ENCODE data around the gene RTKN.
"Not testable (repeated sequence)": the region's sequence is repeated elsewhere in the genome, so short reads cannot be mapped to it uniquely, and the experiment has no call there.

The RTKN gene, protein sequence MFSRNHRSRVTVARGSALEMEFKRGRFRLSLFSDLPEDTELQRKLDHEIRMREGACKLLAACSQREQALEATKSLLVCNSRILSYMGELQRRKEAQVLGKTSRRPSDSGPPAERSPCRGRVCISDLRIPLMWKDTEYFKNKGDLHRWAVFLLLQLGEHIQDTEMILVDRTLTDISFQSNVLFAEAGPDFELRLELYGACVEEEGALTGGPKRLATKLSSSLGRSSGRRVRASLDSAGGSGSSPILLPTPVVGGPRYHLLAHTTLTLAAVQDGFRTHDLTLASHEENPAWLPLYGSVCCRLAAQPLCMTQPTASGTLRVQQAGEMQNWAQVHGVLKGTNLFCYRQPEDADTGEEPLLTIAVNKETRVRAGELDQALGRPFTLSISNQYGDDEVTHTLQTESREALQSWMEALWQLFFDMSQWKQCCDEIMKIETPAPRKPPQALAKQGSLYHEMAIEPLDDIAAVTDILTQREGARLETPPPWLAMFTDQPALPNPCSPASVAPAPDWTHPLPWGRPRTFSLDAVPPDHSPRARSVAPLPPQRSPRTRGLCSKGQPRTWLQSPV

DNA sequence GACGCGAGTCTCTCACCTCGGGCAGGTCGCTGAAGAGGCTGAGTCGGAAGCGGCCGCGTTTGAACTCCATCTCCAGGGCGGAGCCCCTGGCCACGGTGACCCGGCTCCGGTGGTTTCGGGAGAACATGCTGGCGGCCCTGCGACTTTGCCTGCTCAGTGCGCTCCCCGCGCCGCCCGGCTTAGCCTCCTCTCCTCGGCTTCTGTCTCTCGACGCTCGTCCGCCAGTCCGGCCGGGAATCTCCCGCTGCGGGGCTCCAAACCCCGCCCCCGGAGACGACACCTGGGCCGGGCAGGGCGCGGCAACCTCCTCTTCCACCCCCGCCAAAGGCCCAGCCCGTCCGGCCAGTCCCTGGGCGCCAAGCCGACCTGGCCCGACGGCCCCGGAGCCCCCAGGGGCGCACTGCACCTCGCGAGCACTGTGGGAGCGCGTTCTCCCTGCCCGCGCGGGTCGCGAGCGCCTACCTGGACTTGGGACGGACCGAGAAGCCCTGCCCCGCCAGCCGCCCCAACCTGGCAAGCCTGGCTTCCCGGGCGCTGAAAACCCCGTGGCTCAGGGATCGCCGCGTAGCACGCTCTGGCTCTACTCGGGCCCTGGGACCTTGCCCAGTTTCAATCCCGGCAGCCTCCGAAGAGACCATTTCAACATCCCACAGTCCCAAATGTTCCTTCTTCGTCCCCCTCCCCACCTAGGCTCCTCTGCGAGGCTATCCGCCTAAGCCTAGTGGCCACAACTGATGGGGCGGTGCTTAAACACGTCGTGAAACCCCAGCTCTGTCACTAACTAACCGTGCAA is at the start of gene RTKN:
TSS of gene RTKN (minus strand) at position 248 of the 793 bp plus-strand sequence. CDS start at position 127, 121 bp downstream.
- Mint-ChIP-seq H3K36me3 (ENCODE audit: low read depth) (no peaks in the 10 kb centered on the region), H3K4me3 (peak within 1 kb of the TSS; percentile 67), H3K9me3 (no peaks in the 10 kb centered on the region), H3K4me1 (peaks cover 22% of the 10 kb centered on the region), H3K27ac (no peak within 1 kb of the TSS), H3K27me3 (peaks cover 43% of the 10 kb centered on the region)
- ATAC-seq (peak; percentile 40), DNase-seq (no peak)

DNA sequence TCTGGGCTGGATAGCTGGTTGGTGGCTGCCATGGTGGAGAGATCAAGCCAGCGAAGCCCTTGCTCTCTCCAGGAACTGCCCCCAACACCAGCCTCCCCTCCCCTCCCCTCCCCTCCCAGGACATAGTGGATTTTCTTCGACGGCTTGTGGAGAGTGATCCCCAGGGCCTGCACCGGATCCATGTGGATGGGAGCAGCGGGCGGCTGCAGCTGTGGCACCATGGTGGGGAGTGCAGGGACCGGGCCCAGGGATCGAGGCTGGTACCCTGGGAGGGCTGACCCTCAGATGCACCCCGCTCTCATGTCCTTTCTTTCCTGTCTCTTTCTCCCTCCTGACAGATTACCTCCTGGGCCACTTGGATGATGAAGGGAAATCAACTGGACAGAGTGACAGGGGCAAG is 48.2 kb upstream of the RTKN start:
- ATAC-seq (no peak), DNase-seq (no peak)
- H3K27me3 Mint-ChIP-seq = no peaks in the 10 kb centered on the region
- H3K9me3 Mint-ChIP-seq = no peaks in the 10 kb centered on the region
- peaks cover 2% of the 10 kb centered on the region for H3K4me1 Mint-ChIP-seq
- H3K36me3 Mint-ChIP-seq (ENCODE audit: low read depth) = peaks cover 16% of the 10 kb centered on the region
- no peak overlapping the region for H3K27ac Mint-ChIP-seq
- H3K4me3 Mint-ChIP-seq = no peak overlapping the region

DNA sequence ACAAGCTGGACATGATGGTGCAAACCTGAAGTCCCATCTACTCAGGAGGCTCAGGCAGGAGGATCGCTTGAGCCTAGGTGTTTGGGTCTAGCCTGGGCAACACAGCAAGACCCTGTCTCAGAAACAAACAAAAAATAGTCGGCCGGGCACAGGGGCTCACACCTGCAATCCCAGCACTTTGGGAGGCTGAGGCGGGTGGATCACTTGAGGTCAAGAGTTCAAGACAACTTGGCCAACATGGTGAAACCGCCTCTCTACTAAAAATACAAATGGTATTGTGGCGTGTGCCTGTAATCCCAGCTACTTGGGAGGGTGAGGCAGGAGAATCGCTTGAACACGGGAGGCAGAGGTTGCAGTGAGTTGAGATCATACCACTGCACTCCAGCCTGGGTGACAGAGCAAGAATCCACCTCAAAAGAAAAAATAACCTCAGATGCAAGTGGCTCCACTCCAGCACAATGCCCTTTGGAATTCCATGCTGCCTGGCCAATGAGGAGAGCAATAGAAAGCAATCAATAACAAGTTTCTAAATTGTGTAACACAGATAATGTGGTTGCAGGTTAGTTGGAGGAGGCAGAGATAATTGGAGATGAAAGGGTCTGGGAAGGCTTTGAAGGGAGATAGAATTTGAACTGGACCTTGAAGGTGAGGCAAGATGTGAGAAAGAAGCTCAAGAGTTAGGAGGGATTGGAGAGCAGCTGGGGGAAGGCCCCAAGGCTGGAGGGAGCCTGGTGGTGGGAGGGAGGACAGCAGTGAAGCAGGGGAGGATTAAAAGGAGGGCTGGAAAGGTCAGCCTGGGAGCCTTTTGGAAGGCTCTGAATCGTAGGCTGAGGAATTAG is 47.1 kb upstream of the RTKN start:
- ATAC-seq = no peak
- Mint-ChIP-seq H3K9me3 (no peaks in the 10 kb centered on the region), H3K4me3 (no peak overlapping the region), H3K36me3 (ENCODE audit: low read depth) (peaks cover 16% of the 10 kb centered on the region), H3K27ac (no peak overlapping the region), H3K4me1 (peaks cover 4% of the 10 kb centered on the region), H3K27me3 (no peaks in the 10 kb centered on the region)
- DNase-seq = no peak

DNA sequence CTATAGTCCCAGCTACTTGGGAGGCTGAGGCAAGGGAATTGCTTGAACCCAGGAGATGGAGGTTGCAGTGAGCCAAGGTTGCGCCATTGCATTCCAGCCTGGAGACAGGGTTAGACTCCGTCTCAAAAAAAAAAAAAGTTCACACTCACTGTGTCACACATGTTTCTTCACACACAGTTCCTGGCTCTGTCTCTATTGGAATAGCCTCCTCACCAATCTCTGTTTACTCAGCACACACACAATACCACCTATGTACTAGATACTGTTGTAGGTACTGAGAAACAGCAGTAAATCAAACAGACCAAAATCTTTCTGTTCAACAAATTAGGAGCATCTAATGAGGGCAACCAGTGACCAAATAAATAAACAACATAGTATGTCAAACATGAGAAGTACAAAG is 44.4 kb upstream of the RTKN start:
- no peak for ATAC-seq
- Mint-ChIP-seq H3K27ac (no peak overlapping the region), H3K9me3 (no peaks in the 10 kb centered on the region), H3K27me3 (no peaks in the 10 kb centered on the region), H3K4me1 (peaks cover 12% of the 10 kb centered on the region), H3K36me3 (ENCODE audit: low read depth) (peaks cover 16% of the 10 kb centered on the region), H3K4me3 (no peak overlapping the region)
- no peak for DNase-seq

DNA sequence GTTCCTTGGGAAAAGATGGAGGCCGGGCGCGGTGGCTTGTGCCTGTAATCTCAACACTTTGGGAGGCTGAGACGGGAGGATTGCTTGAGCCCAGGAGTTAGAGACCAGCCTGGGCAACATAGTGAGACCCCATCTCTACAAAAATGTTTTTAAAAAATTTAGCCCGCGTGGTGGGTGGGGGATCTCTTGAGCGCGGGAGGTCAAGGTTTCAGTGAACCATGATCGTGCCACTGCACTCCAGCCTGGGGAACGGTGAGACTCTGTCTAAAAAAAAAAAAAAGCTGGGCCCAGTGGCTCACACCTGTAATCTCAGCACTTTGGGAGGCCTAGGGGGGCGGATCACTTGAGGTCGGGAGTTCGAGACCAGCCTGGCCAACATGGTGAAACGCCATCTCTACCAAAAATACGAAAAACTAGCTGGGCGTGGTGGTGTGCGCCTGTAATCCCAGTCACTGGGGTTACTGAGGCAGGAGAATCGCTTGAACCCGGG is 42.0 kb upstream of the RTKN start:
- H3K36me3 Mint-ChIP-seq (ENCODE audit: low read depth) = peaks cover 24% of the 10 kb centered on the region
- peak overlapping the region; percentile 95 for H3K4me3 Mint-ChIP-seq
- H3K9me3 Mint-ChIP-seq = not testable (repeated sequence)

DNA sequence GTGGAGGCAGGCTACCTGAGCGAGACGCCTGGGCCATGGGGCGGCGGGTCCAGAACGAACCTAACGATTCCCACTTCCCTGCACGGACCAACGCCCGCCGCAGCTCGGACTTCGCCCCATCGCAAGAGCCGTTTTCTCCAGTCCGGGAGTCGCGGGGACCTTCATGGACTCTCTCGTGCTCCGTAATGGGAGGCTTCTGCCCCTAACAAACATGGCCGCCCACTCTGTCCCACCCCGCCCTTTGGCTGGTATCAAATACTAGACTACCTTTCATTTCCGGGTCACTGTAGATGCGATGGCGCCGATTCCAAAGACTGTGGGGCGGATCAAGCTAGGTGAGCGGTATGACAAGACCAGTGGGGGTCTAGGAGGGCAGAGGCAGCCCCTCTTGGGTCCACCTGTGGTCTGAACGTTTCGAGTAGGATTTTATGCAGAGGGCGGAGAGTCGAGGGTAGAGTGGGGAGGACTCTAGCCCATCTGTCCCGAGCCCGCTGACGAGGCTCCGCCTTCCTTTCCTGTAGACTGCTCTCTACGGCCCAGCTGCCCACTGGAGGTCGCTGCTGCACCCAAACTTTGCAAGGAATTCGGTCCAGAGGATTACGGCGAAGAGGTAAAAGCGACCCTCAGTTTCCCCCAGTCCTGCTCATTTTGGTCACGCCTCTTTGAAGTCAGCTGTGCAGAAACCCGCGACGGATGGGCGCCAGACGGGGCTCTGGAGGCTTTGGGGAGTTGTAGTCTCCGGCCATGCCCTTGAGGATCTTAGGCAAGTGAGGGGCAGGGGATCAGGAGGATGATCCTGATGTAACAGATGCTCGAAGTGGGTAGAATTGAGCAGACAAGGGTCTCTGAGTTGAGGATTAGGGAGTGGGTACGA is 41.3 kb upstream of the RTKN start, which contains the start of the genes CCDC142 and TTC31:
TSS of gene CCDC142 (minus strand) at position 198 of the 874 bp plus-strand sequence. CDS start at position 37, 161 bp downstream.
TSS of gene TTC31 (plus strand) at position 281 of the 874 bp plus-strand sequence. CDS start at position 296, 15 bp downstream.
- peaks cover 22% of the 10 kb centered on the region for H3K36me3 Mint-ChIP-seq (ENCODE audit: low read depth)
- ATAC-seq = peak; percentile 94

More for the DNA sequence above, 42.0 kb upstream of the RTKN start:
- H3K27me3 Mint-ChIP-seq, DNase-seq, ATAC-seq: not testable (repeated sequence)
- Mint-ChIP-seq H3K4me1 (peaks cover 31% of the 10 kb centered on the region), H3K27ac (peak overlapping the region; percentile 96)

DNA sequence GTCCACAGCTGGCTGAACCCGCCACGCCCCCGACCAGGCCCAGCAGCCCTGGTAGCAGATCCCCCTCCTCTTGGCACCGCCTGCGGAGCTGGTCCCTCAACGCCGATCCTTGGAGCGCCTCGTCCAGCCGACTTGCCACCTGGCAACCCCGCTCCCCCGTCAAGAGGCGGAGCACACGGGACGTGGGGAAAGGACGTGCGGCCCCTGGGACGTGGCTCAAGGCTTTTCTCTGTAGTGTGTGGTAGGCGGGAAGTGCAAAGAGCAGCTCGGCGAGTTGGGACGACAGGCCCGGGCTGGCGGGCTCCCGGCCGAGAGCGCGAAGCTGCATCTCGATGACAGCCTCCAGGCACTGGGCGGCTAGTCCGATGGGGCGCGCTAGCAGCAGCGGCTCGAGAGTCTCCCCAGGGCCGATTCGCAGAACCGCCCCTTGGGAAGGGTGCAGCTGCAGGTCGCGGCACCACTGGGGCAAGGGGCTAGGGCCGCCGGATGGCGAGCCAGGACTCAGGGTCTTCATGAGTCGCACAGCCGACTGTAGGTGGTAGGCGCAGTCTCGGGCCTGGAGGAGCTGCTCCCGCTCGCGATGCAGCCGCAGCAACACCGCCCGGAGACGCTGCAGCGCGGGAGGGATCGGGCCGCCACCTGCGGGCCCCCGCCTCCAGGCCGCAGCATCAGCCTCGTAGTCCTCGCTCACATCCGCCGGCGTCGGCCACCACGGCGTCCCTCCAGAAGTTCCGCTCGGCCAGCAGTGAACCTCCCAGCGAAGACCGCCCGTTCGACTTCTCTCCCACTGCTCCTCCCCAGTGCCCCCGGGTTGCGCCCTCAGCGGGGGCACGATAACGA is 40.4 kb upstream of the RTKN start:
- Mint-ChIP-seq H3K27me3 (no peaks in the 10 kb centered on the region), H3K36me3 (ENCODE audit: low read depth) (peaks cover 26% of the 10 kb centered on the region), H3K27ac (peak overlapping the region; percentile 96), H3K4me3 (peak overlapping the region; percentile 95), H3K9me3 (no peaks in the 10 kb centered on the region), H3K4me1 (peaks cover 31% of the 10 kb centered on the region)
- peak; percentile 42 for ATAC-seq
- DNase-seq = peak; percentile 64

More for the DNA sequence above, 41.3 kb upstream of the RTKN start, which contains the start of the genes CCDC142 and TTC31:
- peaks cover 31% of the 10 kb centered on the region for H3K4me1 Mint-ChIP-seq
- peak; percentile 94 for DNase-seq
- H3K4me3 Mint-ChIP-seq = peak within 1 kb of the TSS; percentile 95
- H3K27ac Mint-ChIP-seq = peak within 1 kb of the TSS; percentile 96
- H3K27me3 Mint-ChIP-seq = no peaks in the 10 kb centered on the region
- H3K9me3 Mint-ChIP-seq = no peaks in the 10 kb centered on the region

DNA sequence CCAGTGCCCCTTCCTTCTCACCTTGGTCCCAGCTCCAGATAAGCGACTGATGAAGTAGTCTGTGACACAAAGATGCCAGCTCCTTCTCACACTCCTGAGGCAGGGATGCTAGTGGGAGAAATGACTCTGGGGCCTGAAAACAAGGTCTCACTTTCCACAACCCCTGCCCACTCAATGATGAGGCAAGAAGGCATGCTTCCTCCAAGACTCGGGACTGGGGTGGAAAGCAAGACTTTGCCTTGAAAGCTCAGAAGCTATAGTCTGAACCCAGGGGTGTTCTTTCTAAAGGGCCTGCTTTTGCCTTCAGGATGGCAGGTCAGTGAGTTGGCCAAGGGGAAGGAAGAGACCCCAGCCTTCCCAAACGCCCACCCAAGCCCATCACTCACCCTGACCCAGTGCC is 39.7 kb upstream of the RTKN start:
- Mint-ChIP-seq H3K4me3 (peak overlapping the region; percentile 95), H3K9me3 (no peaks in the 10 kb centered on the region), H3K27ac (no peak overlapping the region), H3K36me3 (ENCODE audit: low read depth) (peaks cover 26% of the 10 kb centered on the region), H3K27me3 (no peaks in the 10 kb centered on the region), H3K4me1 (peaks cover 31% of the 10 kb centered on the region)
- DNase-seq = no peak
- no peak for ATAC-seq

DNA sequence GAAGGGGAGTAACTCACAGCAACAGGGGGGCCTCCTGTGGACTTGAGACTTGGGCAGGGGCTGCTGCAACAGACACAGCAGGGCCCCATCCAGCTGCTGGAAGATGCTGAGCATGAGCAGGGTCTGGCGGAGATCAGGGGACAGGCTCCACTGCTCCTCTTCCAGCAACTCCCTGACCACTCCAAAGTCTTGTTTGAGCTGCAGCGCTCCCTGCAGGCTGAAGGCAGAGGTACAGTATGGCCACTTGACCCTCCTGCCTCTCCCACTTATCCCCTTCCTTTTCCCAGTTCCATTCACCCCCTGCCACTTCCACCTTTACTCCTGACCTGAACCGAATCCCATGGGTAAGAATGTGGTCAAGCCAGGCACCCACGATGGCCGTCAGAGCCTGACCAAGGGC is 33.2 kb upstream of the RTKN start:
- DNase-seq (no peak), ATAC-seq (no peak)
- peaks cover 33% of the 10 kb centered on the region for H3K4me1 Mint-ChIP-seq
- peaks cover 21% of the 10 kb centered on the region for H3K36me3 Mint-ChIP-seq (ENCODE audit: low read depth)
- H3K27me3 Mint-ChIP-seq = no peaks in the 10 kb centered on the region
- H3K4me3 Mint-ChIP-seq = no peak overlapping the region
- H3K9me3 Mint-ChIP-seq = no peaks in the 10 kb centered on the region
- no peak overlapping the region for H3K27ac Mint-ChIP-seq

DNA sequence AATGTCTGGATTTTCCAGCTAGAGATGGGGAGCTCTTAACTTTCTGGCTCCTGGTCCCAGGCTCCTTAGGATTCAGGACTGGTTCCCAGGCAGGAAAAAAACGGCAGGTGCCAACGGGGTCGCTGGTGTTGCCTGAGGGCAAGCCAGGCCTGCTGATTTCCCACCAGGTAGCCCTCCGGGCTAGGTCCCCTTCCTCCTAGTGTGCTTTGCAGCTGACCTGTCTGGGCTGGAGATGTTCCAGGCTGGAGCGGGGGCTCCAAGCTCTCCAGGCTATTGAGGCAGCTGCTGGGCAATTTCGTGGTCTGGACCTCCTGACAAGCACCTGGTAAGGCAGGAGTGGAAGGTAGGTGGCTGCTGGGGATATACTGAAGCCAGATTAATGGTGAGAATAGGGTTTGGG is 32.7 kb upstream of the RTKN start:
- Mint-ChIP-seq H3K4me3 (no peak overlapping the region), H3K36me3 (ENCODE audit: low read depth) (peaks cover 18% of the 10 kb centered on the region), H3K9me3 (no peaks in the 10 kb centered on the region), H3K27me3 (no peaks in the 10 kb centered on the region), H3K27ac (no peak overlapping the region), H3K4me1 (peaks cover 29% of the 10 kb centered on the region)
- DNase-seq (no peak), ATAC-seq (no peak)

DNA sequence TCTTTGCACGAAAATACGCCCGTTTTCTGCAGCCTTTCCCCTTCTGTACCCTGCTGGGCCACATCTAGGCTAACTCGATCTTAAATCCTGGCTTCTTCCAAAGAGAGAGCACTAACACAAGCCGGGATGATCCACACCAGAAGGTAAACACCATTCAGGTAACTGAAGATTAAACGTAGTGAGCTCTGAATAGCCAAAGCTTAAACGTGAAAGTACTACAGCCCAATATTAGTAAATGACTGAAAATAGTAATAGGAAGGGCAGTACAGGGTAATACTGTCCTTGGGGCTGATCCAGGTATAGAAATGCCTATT is 31.2 kb upstream of the RTKN start:
- Mint-ChIP-seq H3K4me3 (peak overlapping the region; percentile 98), H3K36me3 (ENCODE audit: low read depth) (peaks cover 15% of the 10 kb centered on the region), H3K4me1 (peaks cover 27% of the 10 kb centered on the region), H3K27me3 (no peaks in the 10 kb centered on the region), H3K9me3 (no peaks in the 10 kb centered on the region), H3K27ac (peak overlapping the region; percentile 97)
- ATAC-seq (no peak), DNase-seq (no peak)

DNA sequence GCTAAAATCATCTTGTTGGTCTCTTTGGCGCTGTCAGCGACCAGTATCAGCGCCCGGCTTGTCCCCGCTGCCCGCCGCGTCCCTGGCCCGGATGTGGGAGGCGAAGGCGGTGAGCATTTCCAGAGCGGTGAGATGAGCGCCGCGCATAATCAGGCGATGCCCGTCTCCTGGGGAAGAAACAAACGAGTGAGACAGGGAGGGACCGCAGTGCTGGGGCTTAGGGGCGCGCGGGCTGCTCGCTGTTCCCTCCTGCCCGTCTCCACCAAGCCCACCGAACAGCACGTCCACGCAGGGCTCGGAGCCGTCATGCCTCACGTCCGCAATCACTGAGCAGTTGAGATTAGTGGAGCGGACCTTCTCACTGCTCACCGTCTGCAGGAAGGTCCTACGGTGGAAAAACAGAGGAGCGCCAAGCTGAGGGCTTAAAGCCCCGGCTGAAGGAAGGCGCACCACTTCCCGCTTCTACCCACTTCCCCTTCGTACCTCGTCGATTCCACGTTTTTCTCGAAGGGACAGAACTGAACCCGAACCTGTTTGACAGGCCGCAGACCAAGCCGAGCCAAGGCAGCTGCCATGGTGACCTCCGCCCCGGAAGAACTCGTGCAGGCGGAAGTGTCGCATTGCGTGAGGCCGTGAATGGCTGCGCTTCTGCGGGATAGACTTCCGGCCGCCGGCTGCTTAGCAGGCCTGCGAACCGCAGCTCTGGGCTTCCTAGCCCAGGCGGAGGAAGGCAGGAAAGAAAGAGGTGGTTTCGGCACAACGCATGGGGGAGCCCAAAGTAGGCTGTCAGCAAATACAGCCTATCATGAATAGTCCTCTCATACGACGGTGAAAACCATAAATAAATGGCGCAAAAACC is 30.6 kb upstream of the RTKN start, which contains the start of gene MRPL53:
TSS of gene MRPL53 (minus strand) at position 595 of the 859 bp plus-strand sequence. CDS start at position 575, 20 bp downstream.
- H3K9me3 Mint-ChIP-seq = no peaks in the 10 kb centered on the region
- H3K27me3 Mint-ChIP-seq = no peaks in the 10 kb centered on the region
- peaks cover 27% of the 10 kb centered on the region for H3K4me1 Mint-ChIP-seq
- ATAC-seq (peak; percentile 95), DNase-seq (peak; percentile 96)
- H3K27ac Mint-ChIP-seq = peak within 1 kb of the TSS; percentile 97
- H3K36me3 Mint-ChIP-seq (ENCODE audit: low read depth) = peaks cover 12% of the 10 kb centered on the region
- H3K4me3 Mint-ChIP-seq = peak within 1 kb of the TSS; percentile 98

All from activated naive CD8-positive, alpha-beta T cell treated with anti-CD3 and anti-CD28 coated beads, Interleukin-2, amount 50 U/mL, for 24 hours (primary cell).